Neuronal stem cell (in vitro differentiated cells): ENCODE results near the gene LAMP2.

Source experiments
- DNase-seq: peaks from one replicate; pipeline ENCODE4 v3.0.0-alpha.2; 2013; ENCODE audit warnings: low spot score
- H2AFZ ChIP-seq: one replicate; pipeline ENCODE4 v1.6.1; 2013; ENCODE audit warnings: mild to moderate bottlenecking, low read length, inconsistent platforms
- H2AK5ac ChIP-seq: 2 replicates; pipeline ENCODE4 v1.6.1; 2013; ENCODE audit warnings: low read depth, mild to moderate bottlenecking, inconsistent platforms, low read length, moderate library complexity, mixed read lengths
- H2BK120ac ChIP-seq: 2 replicates; pipeline ENCODE4 v1.6.1; 2013; ENCODE audit warnings: low read depth, mild to moderate bottlenecking, inconsistent platforms, low read length, moderate library complexity, mixed read lengths
- H2BK12ac ChIP-seq: one replicate; pipeline ENCODE4 v1.6.1; 2013; ENCODE audit warnings: low read length, inconsistent platforms
- H2BK15ac ChIP-seq: 2 replicates; pipeline ENCODE4 v1.6.1; 2013; ENCODE audit warnings: mild to moderate bottlenecking, low read length, inconsistent platforms, mixed read lengths
- H2BK5ac ChIP-seq: one replicate; pipeline ENCODE4 v1.6.1; 2013; ENCODE audit warnings: inconsistent platforms, mild to moderate bottlenecking, low read length, moderate library complexity
- H3K14ac ChIP-seq: one replicate; pipeline ENCODE4 v1.6.1; 2013; ENCODE audit warnings: low read length, inconsistent platforms
- H3K18ac ChIP-seq: 2 replicates; pipeline ENCODE4 v1.6.1; 2013; ENCODE audit warnings: low read length, inconsistent platforms
- H3K23ac ChIP-seq: 2 replicates; pipeline ENCODE4 v1.6.1; 2013; ENCODE audit warnings: low read depth, mild to moderate bottlenecking, mixed read lengths, low read length, inconsistent platforms; ENCODE audit not compliant: poor library complexity
- H3K27ac ChIP-seq: replicated peaks from 3 replicates; pipeline ENCODE4 v1.5.1; 2013; ENCODE audit warnings: low read length, inconsistent platforms
- H3K27me3 ChIP-seq, 3 experiments: 2 replicates each; pipeline ENCODE4 v1.6.1; 2013; ENCODE audit warnings: low read length in 3 of 3, mild to moderate bottlenecking in 2 of 3, inconsistent platforms in 1 of 3, low read depth in 1 of 3, mixed read lengths in 1 of 3, moderate library complexity in 1 of 3; ENCODE audit not compliant: control insufficient read depth in 3 of 3, insufficient read depth in 3 of 3
- H3K36me3 ChIP-seq, 2 donors: replicated peaks in 1 of 2; 2 replicates each; pipeline ENCODE4 v1.6.1; 2013; ENCODE audit warnings: low read length in 2 of 2; ENCODE audit not compliant: control insufficient read depth in 2 of 2, insufficient read depth in 2 of 2
- H3K4ac ChIP-seq: 2 replicates; pipeline ENCODE4 v1.6.1; 2013; ENCODE audit warnings: inconsistent platforms, mild to moderate bottlenecking, low read length, moderate library complexity
- H3K4me1 ChIP-seq, 2 donors: 1 replicate in 1 of 2; 2 replicates in 1 of 2; pipeline ENCODE4 v1.6.1; 2013; ENCODE audit warnings: low read length in 2 of 2, low read depth in 1 of 2; ENCODE audit not compliant: control insufficient read depth in 2 of 2, insufficient read depth in 1 of 2
- H3K4me2 ChIP-seq: one replicate; pipeline ENCODE4 v1.6.1; 2013; ENCODE audit warnings: mild to moderate bottlenecking, low read length, inconsistent platforms; ENCODE audit not compliant: insufficient read depth, poor library complexity, severe bottlenecking
- H3K4me3 ChIP-seq, 2 donors: 2 replicates each; pipeline ENCODE4 v1.5.1; 2013; ENCODE audit warnings: low read length in 2 of 2, mild to moderate bottlenecking in 2 of 2, inconsistent platforms in 1 of 2, moderate library complexity in 1 of 2
- H3K79me1 ChIP-seq: one replicate; pipeline ENCODE4 v1.6.1; 2013; ENCODE audit warnings: low read depth, mild to moderate bottlenecking, inconsistent platforms, low read length, moderate library complexity
- H3K9ac ChIP-seq: one replicate; pipeline ENCODE4 v1.6.1; 2013; ENCODE audit warnings: mild to moderate bottlenecking, low read depth, low read length, inconsistent platforms; ENCODE audit not compliant: poor library complexity
- H3K9me3 ChIP-seq, 2 donors: replicated peaks in 1 of 2; 2 replicates each; pipeline versions ENCODE3 to v1.6.1; 2013; ENCODE audit warnings: low read length in 2 of 2, mild to moderate bottlenecking in 2 of 2, inconsistent platforms in 1 of 2, low read depth in 1 of 2, mixed read lengths in 1 of 2, moderate library complexity in 1 of 2; ENCODE audit not compliant: control insufficient read depth in 2 of 2, insufficient read depth in 1 of 2
- H4K8ac ChIP-seq: one replicate; pipeline ENCODE4 v1.6.1; 2013; ENCODE audit warnings: low read depth, mild to moderate bottlenecking, inconsistent platforms, low read length, moderate library complexity
- H4K91ac ChIP-seq: one replicate; pipeline ENCODE4 v1.6.1; 2013; ENCODE audit warnings: low read length, low read depth, mild to moderate bottlenecking, inconsistent platforms; ENCODE audit not compliant: poor library complexity
- WGBS, 2 donors: extraction: QIAGEN DNeasy Blood & Tissue Kit; methylation state at CpG; one replicate each; pipeline ENCODE4 v1.1.7; 2013; ENCODE audit warnings: missing lambda C conversion rate in 2 of 2, mixed read lengths in 1 of 2; ENCODE audit not compliant: insufficient read length in 2 of 2, insufficient replicate concordance in 1 of 2; ENCODE audit errors: extremely low coverage in 2 of 2; 5-methylcytosine and 5-hydroxymethylcytosine counted together

The LAMP2 gene

GRCh38 chrX:120439921-120440320 is 29.2 kb downstream of the LAMP2 start:
- H3K4ac ChIP-seq, result no peak overlapping the region
- H2BK12ac ChIP-seq, result no peak overlapping the region
- H2BK5ac ChIP-seq, result no peak overlapping the region
- H3K4me1 ChIP-seq, result no peaks in the 10 kb centered on the region
- no peak overlapping the region for H2BK15ac ChIP-seq
- no peaks in the 10 kb centered on the region for H3K27me3 ChIP-seq
- H3K27ac ChIP-seq, result no peak overlapping the region
- peaks cover 0 to 45% of the 10 kb centered on the region in 2 donors for H3K36me3 ChIP-seq
- H2AK5ac ChIP-seq, result no peak overlapping the region
- no peak overlapping the region for H3K4me2 ChIP-seq
- H2AFZ ChIP-seq, result no peak overlapping the region
- no peaks in the 10 kb centered on the region for H3K79me1 ChIP-seq
- no peak overlapping the region for H3K14ac ChIP-seq
- WGBS, 2 donors, result no CpG with 5 or more reads among the region's 3 CpGs
- no peak overlapping the region for H3K9ac ChIP-seq
- DNase-seq, result no peak
- no peak overlapping the region for H4K8ac ChIP-seq
- no peak overlapping the region for H3K23ac ChIP-seq
- no peak overlapping the region for H3K18ac ChIP-seq
- H2BK120ac ChIP-seq, result no peak overlapping the region
- H4K91ac ChIP-seq, result no peak overlapping the region
- H3K9me3 ChIP-seq, result no peaks in the 10 kb centered on the region
- no peak overlapping the region for H3K4me3 ChIP-seq

- WGBS, 2 donors, result no CpG with 5 or more reads among the region's 2 CpGs
- no peak overlapping the region for H3K4ac ChIP-seq
- H3K4me2 ChIP-seq, result no peak overlapping the region
- no peaks in the 10 kb centered on the region for H3K9me3 ChIP-seq
- H4K8ac ChIP-seq, result no peak overlapping the region
- no peak overlapping the region for H3K9ac ChIP-seq
- no peaks in the 10 kb centered on the region for H3K4me1 ChIP-seq
- no peak overlapping the region for H2BK5ac ChIP-seq
- no peak overlapping the region for H2BK15ac ChIP-seq
- DNase-seq, result no peak
- H3K4me3 ChIP-seq, result no peak overlapping the region
- no peak overlapping the region for H3K27ac ChIP-seq
- H2AFZ ChIP-seq, result no peak overlapping the region
- H3K18ac ChIP-seq, result no peak overlapping the region
- H3K79me1 ChIP-seq, result no peaks in the 10 kb centered on the region
- no peak overlapping the region for H4K91ac ChIP-seq
- peaks cover 0 to 2% of the 10 kb centered on the region in 2 donors for H3K36me3 ChIP-seq
- H3K14ac ChIP-seq, result no peak overlapping the region
- H2BK12ac ChIP-seq, result no peak overlapping the region
- H2BK120ac ChIP-seq, result no peak overlapping the region
- H2AK5ac ChIP-seq, result no peak overlapping the region
- no peaks in the 10 kb centered on the region for H3K27me3 ChIP-seq
- no peak overlapping the region for H3K23ac ChIP-seq
Measured at GRCh38 chrX:120429776-120430540, 39.1 kb downstream of the LAMP2 start.

GRCh38 chrX:120428309-120428708 is 40.8 kb downstream of the LAMP2 start:
- no peaks in the 10 kb centered on the region for H3K79me1 ChIP-seq
- H2BK5ac ChIP-seq, result no peak overlapping the region
- no peak overlapping the region for H3K9ac ChIP-seq
- H3K23ac ChIP-seq, result no peak overlapping the region
- H3K18ac ChIP-seq, result no peak overlapping the region
- no peak overlapping the region for H3K4ac ChIP-seq
- no peak overlapping the region for H2AFZ ChIP-seq
- no CpG with 5 or more reads among the region's 2 CpGs for WGBS, 2 donors
- no peaks in the 10 kb centered on the region for H3K27me3 ChIP-seq
- H2BK120ac ChIP-seq, result no peak overlapping the region
- H3K4me1 ChIP-seq, result no peaks in the 10 kb centered on the region
- H3K36me3 ChIP-seq, result peaks cover 0 to 2% of the 10 kb centered on the region in 2 donors
- H2AK5ac ChIP-seq, result no peak overlapping the region
- no peak overlapping the region for H3K4me2 ChIP-seq
- H3K4me3 ChIP-seq, result no peak overlapping the region
- H4K8ac ChIP-seq, result no peak overlapping the region
- DNase-seq, result no peak
- no peak overlapping the region for H2BK12ac ChIP-seq
- no peak overlapping the region for H3K27ac ChIP-seq
- H4K91ac ChIP-seq, result no peak overlapping the region
- H3K9me3 ChIP-seq, result no peaks in the 10 kb centered on the region
- H2BK15ac ChIP-seq, result no peak overlapping the region
- no peak overlapping the region for H3K14ac ChIP-seq

GRCh38 chrX:120426599-120426998 is 42.5 kb downstream of the LAMP2 start:
- DNase-seq, result no peak
- no peaks in the 10 kb centered on the region for H3K4me1 ChIP-seq
- no peak overlapping the region for H2AFZ ChIP-seq
- H3K4me3 ChIP-seq, result no peak overlapping the region
- no peaks in the 10 kb centered on the region for H3K9me3 ChIP-seq
- no peak overlapping the region for H3K14ac ChIP-seq
- no peak overlapping the region for H2AK5ac ChIP-seq
- no peak overlapping the region for H2BK12ac ChIP-seq
- H3K23ac ChIP-seq, result no peak overlapping the region
- no peaks in the 10 kb centered on the region for H3K27me3 ChIP-seq
- no peak overlapping the region for H4K8ac ChIP-seq
- no peak overlapping the region for H2BK15ac ChIP-seq
- no peak overlapping the region for H3K27ac ChIP-seq
- H2BK5ac ChIP-seq, result no peak overlapping the region
- no peak overlapping the region for H3K4me2 ChIP-seq
- H3K9ac ChIP-seq, result no peak overlapping the region
- H3K4ac ChIP-seq, result no peak overlapping the region
- no peak overlapping the region for H3K18ac ChIP-seq
- no peak overlapping the region for H4K91ac ChIP-seq
- H3K79me1 ChIP-seq, result no peaks in the 10 kb centered on the region
- H3K36me3 ChIP-seq, result peaks cover 0 to 2% of the 10 kb centered on the region in 2 donors
- no peak overlapping the region for H2BK120ac ChIP-seq
